GM12891 (cell line): ENCODE results near the gene MYLIP.

Experiments used
- DNase-seq: peaks from one replicate; pipeline ENCODE4 v3.0.0; 2011; ENCODE audit warnings: low spot score; ENCODE audit not compliant: insufficient read length
- FAIRE-seq: peaks from 2 replicates; lab custom pipeline; 2011; peaks lifted over from hg19 to GRCh38; lab: Jason Lieb, UNC
- PAX5 ChIP-seq: IDR thresholded peaks from 2 replicates; pipeline ENCODE4 v1.6.1; 2011; ENCODE audit warnings: low read length, moderate library complexity, mild to moderate bottlenecking; ENCODE audit not compliant: insufficient read depth, severe bottlenecking
- POLR2A ChIP-seq: IDR thresholded peaks from 2 replicates; pipeline ENCODE4 v1.6.1; 2011; ENCODE audit warnings: low read depth, low read length, control low read depth
- POLR2AphosphoS5 ChIP-seq: IDR thresholded peaks from 2 replicates; pipeline ENCODE4 v1.6.1; 2011; ENCODE audit warnings: low read depth, low read length, control low read depth
- POU2F2 ChIP-seq: IDR thresholded peaks from 2 replicates; pipeline ENCODE4 v1.6.1; 2011; ENCODE audit warnings: low read depth, mild to moderate bottlenecking, control low read depth, low read length, moderate library complexity
- SPI1 ChIP-seq: IDR thresholded peaks from 2 replicates; pipeline ENCODE4 v1.6.1; 2011; ENCODE audit warnings: low read depth, low read length, control low read depth
- TAF1 ChIP-seq: IDR thresholded peaks from 2 replicates; pipeline ENCODE4 v1.6.1; 2011; ENCODE audit warnings: low read depth, low read length, control low read depth

MYLIP gene

DNA sequence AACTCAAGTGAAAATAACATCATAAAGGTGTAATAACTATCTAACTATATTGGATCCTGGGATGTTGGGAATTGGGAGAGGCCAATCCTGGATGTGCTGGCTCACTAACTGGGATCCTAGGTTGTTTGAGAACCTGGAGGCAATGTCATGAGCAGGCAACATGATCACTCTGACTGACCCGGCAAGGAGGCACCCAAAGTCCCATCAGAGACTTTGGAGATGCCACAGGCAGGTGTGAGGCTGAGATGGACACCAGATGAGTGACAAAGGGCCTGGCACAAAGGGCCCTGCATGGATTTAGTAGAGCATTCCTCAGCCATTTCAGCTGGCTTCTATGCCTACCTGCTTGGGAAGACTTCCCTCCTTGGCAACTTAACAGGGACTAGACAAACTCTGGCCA is 38.4 kb upstream of the MYLIP start:
- DNase-seq (no peak), FAIRE-seq (peak; percentile 13)

DNA sequence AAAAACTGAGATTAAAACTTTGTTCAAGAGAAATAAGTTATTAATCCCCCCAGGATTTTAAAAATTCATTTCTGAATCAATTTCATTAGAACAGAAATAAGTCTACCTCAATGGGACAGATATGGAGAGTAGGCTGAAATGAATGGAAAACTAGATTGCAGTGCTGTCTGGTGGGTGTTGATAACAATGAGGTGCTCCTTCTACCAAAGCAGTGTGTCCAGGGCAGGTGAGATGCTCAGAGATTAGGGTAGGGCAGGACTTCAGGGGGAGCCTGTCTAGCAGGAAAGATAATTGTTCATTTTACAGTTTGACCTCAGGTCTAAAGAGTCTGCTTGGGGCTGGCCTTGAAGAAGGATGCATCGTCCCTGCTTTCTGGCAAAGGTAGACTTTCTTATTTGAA is 38.0 kb upstream of the MYLIP start:
- no peak for FAIRE-seq
- TF ChIP-seq POU2F2 (no peak), SPI1 (no peak), POLR2AphosphoS5 (no peak), PAX5 (no peak), POLR2A (no peak), TAF1 (no peak)
- no peak for DNase-seq

More for the DNA sequence above, 38.4 kb upstream of the MYLIP start:
- TF ChIP-seq PAX5 (no peak), POLR2A (no peak), SPI1 (no peak), TAF1 (no peak), POLR2AphosphoS5 (no peak), POU2F2 (no peak)

DNA sequence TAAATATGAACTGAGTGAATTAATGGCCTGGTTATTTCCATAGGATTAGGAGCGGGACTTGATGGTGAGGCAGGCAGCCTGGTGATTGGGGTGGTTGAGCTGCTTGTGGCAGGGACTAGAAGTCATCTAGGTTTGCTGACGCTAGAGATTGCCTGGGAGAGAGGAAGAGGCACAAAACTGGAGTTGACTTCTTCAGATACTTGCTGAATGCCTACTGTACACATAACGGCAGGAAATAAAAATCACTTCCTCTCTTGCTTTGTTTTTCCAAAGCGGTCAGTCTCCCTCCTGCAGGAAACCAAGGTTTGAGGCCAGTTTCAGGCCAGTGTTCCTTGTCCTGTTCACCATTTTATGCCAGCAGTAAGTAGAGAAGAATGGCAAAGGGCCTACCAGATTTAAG is 36.7 kb upstream of the MYLIP start:
- FAIRE-seq, result peak; percentile 72
- DNase-seq, result no peak
- peak; percentile 54 for TF ChIP-seq SPI1
- TF ChIP-seq POU2F2, result no peak

DNA sequence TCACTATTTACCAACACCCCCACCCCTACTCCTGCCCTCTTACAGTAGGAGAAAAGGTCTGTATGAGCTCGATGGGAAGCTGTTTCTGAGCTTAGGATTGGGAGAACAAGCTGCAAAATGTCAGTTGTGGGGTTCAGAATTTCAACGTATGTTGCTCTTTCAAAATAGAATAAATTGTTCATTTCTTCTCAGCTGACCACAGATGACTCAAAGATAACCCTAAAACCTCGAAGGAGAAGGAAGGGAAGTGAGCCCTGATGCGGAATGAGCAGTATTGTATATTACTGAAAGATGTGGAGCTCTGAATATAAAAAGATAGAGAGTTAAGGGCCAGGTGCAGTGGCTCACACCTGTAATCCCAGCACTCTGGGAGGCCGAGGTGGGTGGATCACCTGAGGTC is 35.9 kb upstream of the MYLIP start:
- TF ChIP-seq SPI1 (peak; percentile 83), PAX5 (no peak)
- FAIRE-seq (no peak), DNase-seq (no peak)

DNA sequence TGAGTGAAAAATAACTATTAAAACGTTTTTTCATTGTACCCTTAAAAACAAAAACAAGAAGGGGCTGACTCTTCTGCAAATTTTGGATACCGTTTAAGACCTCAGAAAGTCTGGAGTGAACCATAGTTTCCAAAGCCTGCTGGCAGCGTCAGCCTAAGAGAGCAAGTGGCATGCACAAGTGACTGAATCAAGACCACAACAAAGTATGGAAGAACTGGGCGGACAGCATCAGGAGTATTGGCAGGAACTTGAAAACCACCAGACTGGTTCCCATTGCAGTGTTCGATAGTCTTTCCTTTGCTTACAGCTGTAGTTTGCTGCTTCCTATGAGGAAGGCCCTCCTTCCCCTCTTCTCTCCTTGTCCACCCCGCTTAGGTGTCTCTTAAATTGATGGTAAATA is 33.7 kb upstream of the MYLIP start:
- TF ChIP-seq POU2F2 (no peak), POLR2A (no peak), PAX5 (no peak), POLR2AphosphoS5 (no peak)
- DNase-seq (no peak), FAIRE-seq (peak; percentile 13)

DNA sequence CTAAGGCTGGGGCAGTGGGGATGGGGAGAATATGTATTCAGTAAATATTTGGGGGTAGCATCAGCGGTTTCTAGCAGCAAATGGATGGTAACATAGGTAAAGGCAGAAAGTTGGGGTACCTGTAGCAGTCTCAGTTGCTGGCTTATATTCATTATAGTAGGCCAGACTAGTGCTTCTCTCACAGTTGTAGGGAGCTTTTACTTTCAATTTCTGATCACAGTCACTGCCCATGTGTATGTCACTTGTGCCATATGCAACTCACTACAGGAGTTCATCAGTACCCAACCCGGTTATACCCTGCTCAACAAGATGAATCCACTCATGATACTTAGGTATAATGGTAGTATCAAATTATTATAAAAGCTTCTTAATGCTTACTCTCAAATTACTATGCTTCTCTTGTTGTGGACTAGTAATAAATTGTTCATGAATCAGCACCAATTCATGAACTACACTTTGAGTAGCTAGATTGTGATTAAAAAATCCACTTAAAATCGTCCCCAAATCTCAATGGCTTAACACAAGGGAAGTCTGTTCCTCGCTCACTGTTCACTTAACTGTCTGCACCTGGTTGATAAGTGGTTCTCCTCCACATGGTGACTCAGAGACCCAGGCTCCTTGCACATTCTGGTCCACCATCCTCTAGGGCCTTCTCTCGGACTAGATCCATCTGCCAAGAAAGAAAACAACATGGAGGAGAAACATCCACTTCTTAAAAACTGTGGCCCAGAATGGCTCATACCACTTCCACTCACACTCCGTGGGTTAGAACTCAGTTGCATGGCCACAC is 31.3 kb upstream of the MYLIP start:
- TF ChIP-seq PAX5 (no peak), SPI1 (no peak), POLR2A (no peak), POU2F2 (no peak), TAF1 (no peak), POLR2AphosphoS5 (no peak)
- FAIRE-seq (peak; percentile 69), DNase-seq (no peak)

DNA sequence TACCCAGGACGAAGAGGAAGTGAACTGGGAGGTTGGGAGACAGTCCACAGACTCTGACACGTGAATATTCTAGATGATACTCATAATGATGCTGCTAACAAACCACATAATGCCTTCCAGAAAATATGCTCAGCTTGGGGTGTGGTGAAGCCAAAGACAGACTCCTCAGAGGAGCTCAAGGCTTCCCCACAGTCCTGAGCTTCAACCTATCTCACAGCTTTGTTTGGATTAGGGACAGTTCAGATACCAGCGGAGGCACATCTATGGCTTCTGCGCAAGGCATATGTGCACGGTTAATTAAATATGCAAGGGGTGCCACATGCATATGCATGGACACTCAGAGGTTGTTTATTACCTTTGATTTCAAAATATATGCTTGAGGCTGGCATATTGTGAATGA is 30.7 kb upstream of the MYLIP start:
- DNase-seq (no peak), FAIRE-seq (no peak)
- no peak for TF ChIP-seq SPI1
- no peak for TF ChIP-seq POLR2A
- TF ChIP-seq TAF1, result no peak
- no peak for TF ChIP-seq PAX5

DNA sequence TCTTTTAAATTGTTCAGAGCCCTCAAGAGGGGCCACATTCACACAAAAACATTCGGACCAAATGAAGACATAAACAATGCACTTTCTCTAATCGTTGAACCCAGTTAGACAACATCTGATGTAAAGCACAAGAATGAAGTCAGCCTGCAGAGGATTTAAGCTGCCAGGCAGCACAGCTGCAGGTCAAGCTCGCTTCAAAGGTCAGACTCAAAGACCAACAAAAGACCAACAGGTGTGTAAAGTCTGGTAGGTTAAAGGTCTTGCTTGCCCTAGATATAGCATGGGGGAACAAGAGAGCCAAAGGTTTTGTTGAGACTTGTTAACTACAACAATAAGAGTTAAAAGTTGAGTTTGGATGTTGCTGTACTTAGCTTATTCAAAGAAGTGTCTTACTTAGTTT is 26.7 kb upstream of the MYLIP start:
- no peak for TF ChIP-seq PAX5
- no peak for TF ChIP-seq POU2F2
- TF ChIP-seq POLR2AphosphoS5, result no peak
- no peak for TF ChIP-seq SPI1
- no peak for TF ChIP-seq TAF1
- no peak for TF ChIP-seq POLR2A
- DNase-seq, result no peak
- FAIRE-seq, result no peak

DNA sequence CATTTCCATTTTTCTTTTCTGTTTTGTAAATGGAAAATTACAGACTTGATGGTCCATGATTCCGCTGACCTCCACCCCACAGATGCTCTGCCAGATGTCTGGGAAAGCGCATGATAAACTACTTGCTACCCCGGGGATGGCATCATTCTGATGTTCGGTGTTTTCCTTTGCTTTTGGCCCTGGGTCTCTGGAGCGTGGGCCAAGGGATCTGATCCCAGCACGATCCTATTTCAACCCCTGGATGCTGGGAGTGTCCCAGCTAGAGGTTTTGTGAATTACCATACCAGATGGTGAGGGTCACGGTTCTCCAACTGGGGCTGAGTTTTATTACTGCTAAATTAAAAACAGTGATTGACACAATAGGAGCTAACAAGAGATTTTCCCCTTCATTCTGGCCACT is 25.2 kb upstream of the MYLIP start:
- FAIRE-seq (no peak), DNase-seq (no peak)
- TF ChIP-seq POU2F2, result no peak

DNA sequence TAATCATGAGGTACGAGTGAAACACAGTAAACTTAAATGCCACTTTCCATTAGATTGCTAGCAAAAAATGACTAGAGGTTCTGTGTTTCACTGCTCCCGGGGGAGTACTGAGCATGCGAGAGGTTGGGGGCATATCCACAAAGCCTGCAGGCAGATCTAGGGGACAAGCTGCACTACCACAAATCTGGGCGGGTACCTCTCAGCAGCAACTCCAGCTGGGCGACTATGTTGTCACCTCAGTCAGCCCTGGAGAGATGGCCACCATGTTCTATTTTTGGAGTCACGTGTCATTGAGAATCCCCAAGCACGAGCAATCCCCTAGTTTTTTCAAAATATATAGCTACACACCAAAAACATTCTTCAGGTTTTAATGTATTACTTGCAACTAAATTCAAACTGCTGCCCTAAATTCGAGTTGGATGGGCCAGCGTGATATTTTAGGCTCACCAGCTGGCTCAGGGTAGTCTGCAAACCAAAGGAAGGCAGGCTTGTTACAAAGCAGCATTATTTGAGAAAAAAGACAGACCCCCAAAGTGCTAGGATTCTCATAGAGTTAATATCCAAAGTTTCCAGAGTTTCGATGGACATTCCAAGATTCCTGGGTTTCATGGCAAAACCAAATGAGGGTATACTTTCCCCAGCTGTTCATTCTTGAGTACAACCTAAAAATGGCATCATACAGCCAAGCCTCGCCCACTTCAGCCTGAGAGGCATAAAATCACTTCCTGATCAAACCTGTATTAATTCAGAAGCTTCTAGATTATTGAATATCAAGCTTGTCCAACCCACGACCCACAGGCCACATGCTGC is 24.1 kb upstream of the MYLIP start:
- FAIRE-seq (no peak), DNase-seq (no peak)
- TF ChIP-seq POU2F2 (no peak), PAX5 (no peak), POLR2A (no peak), SPI1 (no peak), POLR2AphosphoS5 (no peak), TAF1 (no peak)
